ENCODE results near the gene EPHA6.

GRCh38 chr3:97658668-97659285 lies 844.4 kb downstream of the EPHA6 start:
- TF ChIP-seq POLR2AphosphoS5 (IDR thresholded peaks at IDR 0.05; ENCODE audit: borderline replicate concordance, low read depth, low read length) (no peak), EZH2 (IDR thresholded peaks at IDR 0.05) (no peak), FOXP2 (optimal IDR thresholded peaks at IDR 0.05; ENCODE audit: control extremely low read depth, extremely low read length, insufficient read depth) (no peak)

Measured in SK-N-MC (cell line).